ENCODE measurements around the gene SPATA20. TPM values are rescaled to one million over a fixed set of nuclear protein-coding genes. Genes with fewer than 3 reads are reported as not detected.
A peak's percentile ranks its signal among the peaks of the same experiment; 100 is the strongest.

Gene SPATA20
- total and polyA plus RNA-seq, 2 of the 13 experiments (the other 11 are each of a cell fraction or from before 2014, with no cell fraction given): 36.1 to 64.8 TPM

DNA sequence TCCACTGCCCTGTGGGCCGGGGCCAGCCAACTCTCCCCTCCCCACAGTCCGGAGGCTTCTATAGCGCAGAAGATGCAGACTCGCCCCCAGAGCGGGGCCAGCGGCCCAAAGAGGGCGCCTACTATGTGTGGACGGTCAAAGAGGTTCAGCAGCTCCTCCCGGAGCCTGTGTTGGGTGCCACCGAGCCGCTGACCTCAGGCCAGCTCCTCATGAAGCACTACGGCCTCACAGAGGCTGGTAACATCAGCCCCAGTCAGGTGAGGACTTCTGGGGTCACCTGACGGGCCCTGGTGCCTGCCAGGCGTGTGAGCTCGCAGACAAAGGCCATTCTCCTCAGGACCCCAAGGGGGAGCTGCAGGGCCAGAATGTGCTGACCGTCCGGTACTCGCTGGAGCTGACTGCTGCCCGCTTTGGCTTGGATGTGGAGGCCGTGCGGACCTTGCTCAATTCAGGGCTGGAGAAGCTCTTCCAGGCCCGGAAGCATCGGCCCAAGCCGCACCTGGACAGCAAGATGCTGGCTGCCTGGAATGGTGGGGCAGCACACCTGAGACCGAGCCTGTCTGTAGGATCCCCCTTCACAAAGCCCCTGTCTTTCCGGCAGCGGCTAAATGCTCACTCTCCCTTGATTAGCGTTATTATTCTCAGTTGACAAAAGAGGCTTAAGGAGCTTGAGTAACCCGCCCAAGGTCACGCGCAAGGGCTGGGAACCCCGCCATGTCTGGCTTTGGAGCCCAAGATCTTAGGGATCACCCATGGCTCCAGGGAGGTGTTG, 3.9 kb downstream of the SPATA20 start (continued):
- TF ChIP-seq, protein P1, sequence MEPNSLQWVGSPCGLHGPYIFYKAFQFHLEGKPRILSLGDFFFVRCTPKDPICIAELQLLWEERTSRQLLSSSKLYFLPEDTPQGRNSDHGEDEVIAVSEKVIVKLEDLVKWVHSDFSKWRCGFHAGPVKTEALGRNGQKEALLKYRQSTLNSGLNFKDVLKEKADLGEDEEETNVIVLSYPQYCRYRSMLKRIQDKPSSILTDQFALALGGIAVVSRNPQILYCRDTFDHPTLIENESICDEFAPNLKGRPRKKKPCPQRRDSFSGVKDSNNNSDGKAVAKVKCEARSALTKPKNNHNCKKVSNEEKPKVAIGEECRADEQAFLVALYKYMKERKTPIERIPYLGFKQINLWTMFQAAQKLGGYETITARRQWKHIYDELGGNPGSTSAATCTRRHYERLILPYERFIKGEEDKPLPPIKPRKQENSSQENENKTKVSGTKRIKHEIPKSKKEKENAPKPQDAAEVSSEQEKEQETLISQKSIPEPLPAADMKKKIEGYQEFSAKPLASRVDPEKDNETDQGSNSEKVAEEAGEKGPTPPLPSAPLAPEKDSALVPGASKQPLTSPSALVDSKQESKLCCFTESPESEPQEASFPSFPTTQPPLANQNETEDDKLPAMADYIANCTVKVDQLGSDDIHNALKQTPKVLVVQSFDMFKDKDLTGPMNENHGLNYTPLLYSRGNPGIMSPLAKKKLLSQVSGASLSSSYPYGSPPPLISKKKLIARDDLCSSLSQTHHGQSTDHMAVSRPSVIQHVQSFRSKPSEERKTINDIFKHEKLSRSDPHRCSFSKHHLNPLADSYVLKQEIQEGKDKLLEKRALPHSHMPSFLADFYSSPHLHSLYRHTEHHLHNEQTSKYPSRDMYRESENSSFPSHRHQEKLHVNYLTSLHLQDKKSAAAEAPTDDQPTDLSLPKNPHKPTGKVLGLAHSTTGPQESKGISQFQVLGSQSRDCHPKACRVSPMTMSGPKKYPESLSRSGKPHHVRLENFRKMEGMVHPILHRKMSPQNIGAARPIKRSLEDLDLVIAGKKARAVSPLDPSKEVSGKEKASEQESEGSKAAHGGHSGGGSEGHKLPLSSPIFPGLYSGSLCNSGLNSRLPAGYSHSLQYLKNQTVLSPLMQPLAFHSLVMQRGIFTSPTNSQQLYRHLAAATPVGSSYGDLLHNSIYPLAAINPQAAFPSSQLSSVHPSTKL (CRISPR knock-in tag; IDR thresholded peaks at IDR 0.05): peak; percentile 46
- no peak for TF ChIP-seq AGO1 (IDR thresholded peaks at IDR 0.05; ENCODE audit: low read depth, low read length, poor library complexity, severe bottlenecking)
- peak; percentile 81 for TF ChIP-seq SMC3 (IDR thresholded peaks at IDR 0.05; ENCODE audit: low read length)
- TF ChIP-seq ZNF749 (CRISPR knock-in tag; IDR thresholded peaks at IDR 0.05; ENCODE audit: borderline replicate concordance): no peak
- TF ChIP-seq RFX1 (IDR thresholded peaks at IDR 0.05): no peak
- TF ChIP-seq, protein P2, sequence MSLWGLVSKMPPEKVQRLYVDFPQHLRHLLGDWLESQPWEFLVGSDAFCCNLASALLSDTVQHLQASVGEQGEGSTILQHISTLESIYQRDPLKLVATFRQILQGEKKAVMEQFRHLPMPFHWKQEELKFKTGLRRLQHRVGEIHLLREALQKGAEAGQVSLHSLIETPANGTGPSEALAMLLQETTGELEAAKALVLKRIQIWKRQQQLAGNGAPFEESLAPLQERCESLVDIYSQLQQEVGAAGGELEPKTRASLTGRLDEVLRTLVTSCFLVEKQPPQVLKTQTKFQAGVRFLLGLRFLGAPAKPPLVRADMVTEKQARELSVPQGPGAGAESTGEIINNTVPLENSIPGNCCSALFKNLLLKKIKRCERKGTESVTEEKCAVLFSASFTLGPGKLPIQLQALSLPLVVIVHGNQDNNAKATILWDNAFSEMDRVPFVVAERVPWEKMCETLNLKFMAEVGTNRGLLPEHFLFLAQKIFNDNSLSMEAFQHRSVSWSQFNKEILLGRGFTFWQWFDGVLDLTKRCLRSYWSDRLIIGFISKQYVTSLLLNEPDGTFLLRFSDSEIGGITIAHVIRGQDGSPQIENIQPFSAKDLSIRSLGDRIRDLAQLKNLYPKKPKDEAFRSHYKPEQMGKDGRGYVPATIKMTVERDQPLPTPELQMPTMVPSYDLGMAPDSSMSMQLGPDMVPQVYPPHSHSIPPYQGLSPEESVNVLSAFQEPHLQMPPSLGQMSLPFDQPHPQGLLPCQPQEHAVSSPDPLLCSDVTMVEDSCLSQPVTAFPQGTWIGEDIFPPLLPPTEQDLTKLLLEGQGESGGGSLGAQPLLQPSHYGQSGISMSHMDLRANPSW (CRISPR knock-in tag; IDR thresholded peaks at IDR 0.05; ENCODE audit: borderline replicate concordance): no peak
- TF ChIP-seq ZNF800 (CRISPR knock-in tag; IDR thresholded peaks at IDR 0.05): no peak
- no peak for TF ChIP-seq RORA (CRISPR knock-in tag; IDR thresholded peaks at IDR 0.05)
- no peak for TF ChIP-seq CBX1 (IDR thresholded peaks at IDR 0.05; ENCODE audit: low read depth)
- no peak for TF ChIP-seq REXO4 (CRISPR knock-in tag; IDR thresholded peaks at IDR 0.05; ENCODE audit: borderline replicate concordance)
- TF ChIP-seq GFI1 (CRISPR knock-in tag; IDR thresholded peaks at IDR 0.05; ENCODE audit: borderline replicate concordance): no peak
- no peak for TF ChIP-seq ZNF543 (CRISPR knock-in tag; IDR thresholded peaks at IDR 0.05)
- TF ChIP-seq JARID2 (CRISPR knock-in tag; IDR thresholded peaks at IDR 0.05; ENCODE audit: insufficient replicate concordance): no peak
- no peak for TF ChIP-seq SP140L (CRISPR knock-in tag; IDR thresholded peaks at IDR 0.05; ENCODE audit: borderline replicate concordance)
- TF ChIP-seq MLX (CRISPR knock-in tag; IDR thresholded peaks at IDR 0.05): no peak; the same call in 1 of the 2 replicates
- TF ChIP-seq HES4 (CRISPR knock-in tag; IDR thresholded peaks at IDR 0.05; ENCODE audit: borderline replicate concordance): peak; percentile 65; the same call in 1 of the 2 replicates
- no peak for TF ChIP-seq SIN3A (IDR thresholded peaks at IDR 0.05; ENCODE audit: borderline replicate concordance, low read depth, low read length)

All from HepG2 (cell line).